Peyer's patch (tissue), 4 donors: ENCODE data around the gene PIK3R3. TPM values are rescaled to one million over a fixed set of nuclear protein-coding genes. Genes with fewer than 3 reads are reported as not detected.

ENCODE experiments used
- DNase-seq, 3 donors: peaks; one replicate each; pipeline ENCODE4 v3.0.0-alpha.2; 2017 to 2019
- H3K27ac ChIP-seq, 4 donors: fragments of 200-600 bp; sonication (generic); one replicate each; pipeline ENCODE4 v1.5.1; 2016 to 2019
- H3K27me3 ChIP-seq, 2 donors: fragments of 200-600 bp; sonication (generic); one replicate each; pipeline ENCODE4 v1.5.1; 2019
- H3K36me3 ChIP-seq, 3 donors: fragments of 200-600 bp; sonication (generic); one replicate each; pipeline ENCODE4 v1.5.1; 2016 to 2019
- H3K4me1 ChIP-seq, 4 donors: fragments of 200-600 bp; sonication (generic); one replicate each; pipeline ENCODE4 v1.5.1; 2016 to 2019
- H3K4me3 ChIP-seq, 4 donors: fragments of 200-600 bp; sonication (generic); 1 replicate in 3 of 4; 2 replicates in 1 of 4; pipeline ENCODE4 v1.5.1; 2016 to 2019; ENCODE audit warnings: mild to moderate bottlenecking in 1 of 4
- H3K9me3 ChIP-seq, 4 donors: fragments of 200-600 bp; sonication (generic); one replicate each; pipeline ENCODE4 v1.5.1; 2016 to 2019; ENCODE audit warnings: mild to moderate bottlenecking in 1 of 4
- POLR2A ChIP-seq, 2 donors: fragments of 450-650 bp; IDR thresholded peaks; one replicate each; pipeline ENCODE4 v1.5.1; 2017; ENCODE audit warnings: antibody characterized with exemption in 2 of 2, mild to moderate bottlenecking in 2 of 2, moderate library complexity in 2 of 2
- total RNA-seq, 4 donors: library from RNA; depleted of rRNA; stranded (reverse); fragments of >200 nt; gene quantifications; one replicate each; pipeline ENCODE4 v1.1.0, GENCODE V29; 2016
- TF ChIP-seq, protein P1 (sequence below), 6 experiments: fragments of 450-650 bp in 4 of 6; fragments of 200-600 bp in 2 of 6; sonication (generic) in 1 of 6; IDR thresholded peaks; one replicate each; pipeline ENCODE4 v1.5.1; 2017 to 2019; ENCODE audit warnings: antibody characterized with exemption in 6 of 6, mild to moderate bottlenecking in 3 of 6, moderate library complexity in 1 of 6

The PIK3R3 gene
- total RNA-seq, 4 donors from 2014 or later = 2.8 to 12.4 (median 6.4) TPM

GRCh38 chr1:46153228-46153627, 20.8 kb upstream of the PIK3R3 start:
- DNase-seq = no peak
- TF ChIP-seq, protein P1, sequence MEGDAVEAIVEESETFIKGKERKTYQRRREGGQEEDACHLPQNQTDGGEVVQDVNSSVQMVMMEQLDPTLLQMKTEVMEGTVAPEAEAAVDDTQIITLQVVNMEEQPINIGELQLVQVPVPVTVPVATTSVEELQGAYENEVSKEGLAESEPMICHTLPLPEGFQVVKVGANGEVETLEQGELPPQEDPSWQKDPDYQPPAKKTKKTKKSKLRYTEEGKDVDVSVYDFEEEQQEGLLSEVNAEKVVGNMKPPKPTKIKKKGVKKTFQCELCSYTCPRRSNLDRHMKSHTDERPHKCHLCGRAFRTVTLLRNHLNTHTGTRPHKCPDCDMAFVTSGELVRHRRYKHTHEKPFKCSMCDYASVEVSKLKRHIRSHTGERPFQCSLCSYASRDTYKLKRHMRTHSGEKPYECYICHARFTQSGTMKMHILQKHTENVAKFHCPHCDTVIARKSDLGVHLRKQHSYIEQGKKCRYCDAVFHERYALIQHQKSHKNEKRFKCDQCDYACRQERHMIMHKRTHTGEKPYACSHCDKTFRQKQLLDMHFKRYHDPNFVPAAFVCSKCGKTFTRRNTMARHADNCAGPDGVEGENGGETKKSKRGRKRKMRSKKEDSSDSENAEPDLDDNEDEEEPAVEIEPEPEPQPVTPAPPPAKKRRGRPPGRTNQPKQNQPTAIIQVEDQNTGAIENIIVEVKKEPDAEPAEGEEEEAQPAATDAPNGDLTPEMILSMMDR (IDR thresholded peaks at IDR 0.05) = no peak
- TF ChIP-seq POLR2A (IDR thresholded peaks at IDR 0.05) = no peak
- no peak overlapping the region for H3K4me3 ChIP-seq
- no peaks in the 10 kb centered on the region for H3K36me3 ChIP-seq
- H3K4me1 ChIP-seq = no peaks in the 10 kb centered on the region
- H3K9me3 ChIP-seq = no peaks in the 10 kb centered on the region
- H3K27ac ChIP-seq = no peak overlapping the region
- no peaks in the 10 kb centered on the region for H3K27me3 ChIP-seq

GRCh38 chr1:46152016-46152415, 19.6 kb upstream of the PIK3R3 start:
- no peak for DNase-seq
- Histone ChIP-seq H3K9me3 (no peaks in the 10 kb centered on the region), H3K4me1 (no peaks in the 10 kb centered on the region), H3K27ac (no peak overlapping the region), H3K36me3 (no peaks in the 10 kb centered on the region), H3K27me3 (no peaks in the 10 kb centered on the region), H3K4me3 (no peak overlapping the region)
- TF ChIP-seq POLR2A (IDR thresholded peaks at IDR 0.05) = no peak
- TF ChIP-seq, protein P1 (IDR thresholded peaks at IDR 0.05) = no peak

GRCh38 chr1:46150085-46150484, 17.7 kb upstream of the PIK3R3 start:
- Histone ChIP-seq H3K9me3 (no peaks in the 10 kb centered on the region), H3K27me3 (no peaks in the 10 kb centered on the region), H3K36me3 (no peaks in the 10 kb centered on the region), H3K27ac (peak overlapping the region in 1 of 4 donors; percentile 5), H3K4me3 (no peak overlapping the region), H3K4me1 (no peaks in the 10 kb centered on the region)
- no peak for DNase-seq
- no peak for TF ChIP-seq POLR2A (IDR thresholded peaks at IDR 0.05)
- TF ChIP-seq, protein P1 (IDR thresholded peaks at IDR 0.05) = no peak

DNA sequence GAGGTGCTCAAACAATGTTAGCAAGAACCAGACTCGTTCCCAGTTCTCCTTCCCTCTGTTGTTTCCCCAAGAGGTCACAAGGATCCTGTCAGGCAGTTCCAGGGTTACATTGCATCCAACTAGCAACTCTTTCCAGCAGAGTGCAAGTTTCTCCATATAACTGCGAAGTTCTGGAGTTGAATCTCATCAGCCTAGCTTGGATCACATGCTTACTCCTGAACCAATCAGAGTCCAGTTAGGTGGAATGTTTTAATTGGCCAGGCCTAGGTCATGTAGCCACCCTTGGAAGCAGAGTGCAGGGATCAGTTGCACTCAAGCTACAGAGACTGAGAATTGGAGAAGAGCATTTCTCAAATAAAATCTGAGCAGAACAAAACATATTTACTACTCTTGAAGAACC, 15.9 kb upstream of the PIK3R3 start:
- no peaks in the 10 kb centered on the region for H3K27me3 ChIP-seq
- no peak overlapping the region for H3K4me3 ChIP-seq
- H3K27ac ChIP-seq = no peak overlapping the region
- no peak for DNase-seq
- no peaks in the 10 kb centered on the region for H3K4me1 ChIP-seq
- no peak for TF ChIP-seq POLR2A (IDR thresholded peaks at IDR 0.05)
- TF ChIP-seq, protein P1 (IDR thresholded peaks at IDR 0.05) = no peak
- H3K9me3 ChIP-seq = no peaks in the 10 kb centered on the region
- H3K36me3 ChIP-seq = no peaks in the 10 kb centered on the region

DNA sequence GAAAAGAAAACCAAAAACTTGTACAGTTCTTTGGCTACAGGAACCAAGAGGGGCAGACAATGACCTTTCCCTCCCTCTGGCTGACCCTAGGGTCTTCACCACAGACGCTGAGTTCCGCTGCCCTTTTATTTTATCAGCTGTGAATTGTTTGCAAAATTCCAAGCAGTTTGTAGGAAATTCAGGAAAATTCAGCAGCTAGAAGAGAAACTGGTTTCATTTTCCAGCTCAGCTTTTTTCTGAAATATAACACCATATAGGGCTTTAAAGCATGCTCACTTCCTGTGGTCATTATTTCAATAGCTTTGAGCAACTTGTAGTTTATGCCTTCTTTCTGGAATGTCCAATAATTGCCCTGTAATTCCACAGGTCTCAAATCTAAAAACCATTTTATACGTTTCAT, 5.5 kb upstream of the PIK3R3 start:
- no peak for DNase-seq
- Histone ChIP-seq H3K36me3 (no peaks in the 10 kb centered on the region), H3K4me1 (peaks cover 0 to 10% (median 0%) of the 10 kb centered on the region in 4 donors), H3K4me3 (peak overlapping the region in 1 of 4 donors; percentile 4), H3K27ac (peak overlapping the region in 1 of 4 donors; percentile 32), H3K27me3 (no peaks in the 10 kb centered on the region), H3K9me3 (no peaks in the 10 kb centered on the region)
- TF ChIP-seq POLR2A (IDR thresholded peaks at IDR 0.05) = no peak
- TF ChIP-seq, protein P1 (IDR thresholded peaks at IDR 0.05) = no peak

- peaks cover 0 to 10% (median under 1%) of the 10 kb centered on the region in 4 donors for H3K4me1 ChIP-seq
- TF ChIP-seq POLR2A (IDR thresholded peaks at IDR 0.05) = no peak
- TF ChIP-seq, protein P1 (IDR thresholded peaks at IDR 0.05) = no peak
- H3K4me3 ChIP-seq = no peak overlapping the region
- no peaks in the 10 kb centered on the region for H3K36me3 ChIP-seq
- DNase-seq = no peak
- H3K9me3 ChIP-seq = no peaks in the 10 kb centered on the region
- no peaks in the 10 kb centered on the region for H3K27me3 ChIP-seq
- no peak overlapping the region for H3K27ac ChIP-seq
Measured at GRCh38 chr1:46136711-46137110, 4.3 kb upstream of the PIK3R3 start.
